Heart left ventricle (tissue), 16 donors: ENCODE results near the gene MYO1C. TPM values are rescaled to one million over a fixed set of nuclear protein-coding genes. Genes with fewer than 3 reads are reported as not detected.
"Not testable (repeated sequence)": the region's sequence is repeated elsewhere in the genome, so short reads cannot be mapped to it uniquely, and the experiment has no call there.

Experiments used
- ATAC-seq, 4 donors: fragments of 200-7000 bp; cut with Tn5 transposase; one replicate each; pipeline ENCODE4 v1.9.1; 2020 to 2022; ENCODE audit warnings: moderate library complexity in 4 of 4, mild to moderate bottlenecking in 3 of 4, moderate number of reproducible peaks in 1 of 4
- DNase-seq, 5 donors: peaks; one replicate each; pipeline ENCODE4 v3.0.0-alpha.2; 2020
- H3K27ac ChIP-seq, 12 donors: fragments of 200-600 bp; sonication (generic) in 4 of 12; one replicate each; pipeline versions ENCODE4 v1.5.0 to v1.8.0; 2016 to 2022; ENCODE audit warnings: mild to moderate bottlenecking in 2 of 12
- H3K27me3 ChIP-seq, 9 donors: fragments of 200-600 bp; sonication (generic) in 2 of 9; one replicate each; pipeline versions ENCODE4 v1.5.1 to v1.8.0; 2016 to 2022; ENCODE audit warnings: mild to moderate bottlenecking in 3 of 9
- H3K36me3 ChIP-seq, 9 donors: fragments of 200-600 bp; sonication (generic) in 2 of 9; one replicate each; pipeline versions ENCODE4 v1.5.0 to v1.8.0; 2018 to 2022; ENCODE audit warnings: mild to moderate bottlenecking in 2 of 9
- H3K4me1 ChIP-seq, 12 donors: fragments of 200-600 bp; sonication (generic) in 4 of 12; one replicate each; pipeline versions ENCODE4 v1.5.0 to v1.8.0; 2016 to 2022; ENCODE audit warnings: mild to moderate bottlenecking in 3 of 12
- H3K4me3 ChIP-seq, 12 donors: fragments of 200-600 bp; sonication (generic) in 4 of 12; one replicate each; pipeline versions ENCODE4 v1.5.0 to v1.8.0; 2017 to 2022; ENCODE audit warnings: mild to moderate bottlenecking in 9 of 12, moderate library complexity in 4 of 12
- H3K9me3 ChIP-seq, 12 donors: fragments of 200-600 bp; sonication (generic) in 4 of 12; one replicate each; pipeline versions ENCODE4 v1.5.0 to v1.8.0; 2016 to 2022; ENCODE audit warnings: mild to moderate bottlenecking in 1 of 12
- CTCF ChIP-seq, 12 donors: fragments of 200-600 bp; sonication (generic) in 4 of 12; IDR thresholded peaks; one replicate each; pipeline versions ENCODE4 v1.5.0 to v1.8.0; 2018 to 2022; ENCODE audit warnings: antibody characterized with exemption in 12 of 12, mild to moderate bottlenecking in 5 of 12
- POLR2A ChIP-seq, 2 donors: fragments of 450-650 bp; IDR thresholded peaks; one replicate each; pipeline ENCODE4 v1.6.1; 2017; ENCODE audit warnings: antibody characterized with exemption in 2 of 2, mild to moderate bottlenecking in 2 of 2, moderate library complexity in 2 of 2
- WGBS, 4 donors: extraction: QIAGEN DNeasy Blood & Tissue Kit in 2 of 4; methylation state at CpG; one replicate each; pipeline versions ENCODE4 v1.1.5 to v1.1.7; 2013 to 2018; 5-methylcytosine and 5-hydroxymethylcytosine counted together
- intact Hi-C, 10 donors: fragments of 100-400 bp; cut with DNase I; formaldehyde crosslinking; loops; one replicate each; pipeline versions ENCODE4 v1.11.1 to v1.14.2; 2022
- polyA plus RNA-seq, 2 donors: library from polyadenylated mRNA; stranded (reverse); fragments of 200-250 nt; gene quantifications; one replicate each; pipeline ENCODE4 v1.2.3, GENCODE V29; 2013
- total RNA-seq, 9 donors: library from RNA; depleted of rRNA in 2 of 9; stranded (reverse); fragments of >200 nt in 2 of 9; fragmentation: NEBNext Ultra II Directional in 3 of 9; extraction: Animal tissue kit (Norgen Biotek cat#: 25700) in 3 of 9; gene quantifications; one replicate each; pipeline versions ENCODE4 v1.1.0 to v1.2.4, GENCODE V29; 2016 to 2023
- donor health status: ischemic (EF 13 %, LVEDD 7.1; RV severe dilation, severe dysfunction).
- donor health status: healthy with polysubstance abuse.
- donor health status: DM: no; HTN: yes; CAD: no.
- donor health status: DM: no; HTN: no; CAD: no.
- donor health status: ischemic (EF 25% LVEDD 6.9; RV normal size, moderate dysfunction).
- donor health status: ischemic (EF 25% LVEDD 5.7; RV mildly dilated, moderate dysfunction).
- donor health status: healthy.
- donor health status: DM: yes; HTN: yes; CAD: no.
- donor health status: ischemic (EF 35%, LVEDD 5.7; RV mildly dilated, moderate dysfunction).
- donor health status: nonischemic (EF 11% LVEDD 7.7; RV severe dilation, severe dysfunction).
- donor health status: DM: yes; HTN: yes; CAD: no.
- donor health status: PGD.
- donor health status: ischemic (EF 29% LVEDD 5.4; RV normal size, mild dysfunction).
- donor health status: nonischemic (EF 23%, LVEDD 6.1; RV moderate dilation, normal function).

Gene MYO1C
- total and polyA plus RNA-seq, 11 donors, result 89.6 to 259 (median 174) TPM

DNA sequence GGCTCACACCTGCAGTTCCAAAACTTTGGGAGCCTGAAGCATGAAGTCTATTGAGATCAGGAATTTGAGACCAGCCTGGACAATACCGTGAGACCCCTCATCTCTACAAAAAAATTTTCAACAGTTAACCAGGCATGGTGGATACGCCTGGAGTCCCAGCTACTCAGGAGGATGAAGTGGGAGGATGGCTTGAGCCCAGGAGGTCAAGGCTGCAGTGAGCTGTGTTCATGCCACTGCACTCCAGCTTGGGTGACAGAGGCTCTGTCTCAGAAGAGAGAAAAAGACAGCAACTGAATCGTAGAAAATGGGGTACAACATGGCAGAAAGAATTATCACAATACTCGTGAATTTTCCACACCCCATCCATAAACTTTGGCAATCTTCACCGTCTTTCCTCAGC lies 39.6 kb downstream of the MYO1C start:
- DNase-seq, result no peak
- TF ChIP-seq POLR2A (IDR thresholded peaks at IDR 0.05) (no peak), CTCF (IDR thresholded peaks at IDR 0.05) (no peak)
- Histone ChIP-seq H3K36me3 (peaks cover 0 to 30% (median 8%) of the 10 kb centered on the region in 9 donors), H3K27me3 (no peaks in the 10 kb centered on the region), H3K9me3 (no peaks in the 10 kb centered on the region), H3K4me3 (no peak overlapping the region), H3K27ac (peak overlapping the region in 1 of 12 donors; percentile 9), H3K4me1 (peaks cover 6 to 74% (median 54%) of the 10 kb centered on the region in 12 donors)
- WGBS, 4 donors, result 46 to 53% (median 46%) methylated on average over 5 of the region's 5 CpGs
- intact Hi-C loops, result loop anchor here in 7 of 10 donors (5.0 to 10.0 kb wide), 5 partner anchors 58 to 88 kb away; partner anchors contain the start of gene INPP5K (in 3 of the 7)
- ATAC-seq, result no peak

- not testable (repeated sequence) for H3K9me3 ChIP-seq, DNase-seq, H3K4me3 ChIP-seq, H3K27ac ChIP-seq, ATAC-seq, H3K27me3 ChIP-seq
- 93 to 97% (median 95%) methylated on average over 21 of the region's 21 CpGs for WGBS, 4 donors
- Histone ChIP-seq H3K36me3 (peaks cover 0 to 41% (median 8%) of the 10 kb centered on the region in 9 donors), H3K4me1 (peaks cover 6 to 91% (median 68%) of the 10 kb centered on the region in 12 donors)
- intact Hi-C loops, result loop anchor here in 7 of 10 donors (5.0 to 10.0 kb wide), 5 partner anchors 55 to 85 kb away; partner anchors contain the start of gene INPP5K (in 3 of the 7)
These were observed 42.2 kb downstream of the MYO1C start for GRCh38 chr17:1450261-1450660.

DNA sequence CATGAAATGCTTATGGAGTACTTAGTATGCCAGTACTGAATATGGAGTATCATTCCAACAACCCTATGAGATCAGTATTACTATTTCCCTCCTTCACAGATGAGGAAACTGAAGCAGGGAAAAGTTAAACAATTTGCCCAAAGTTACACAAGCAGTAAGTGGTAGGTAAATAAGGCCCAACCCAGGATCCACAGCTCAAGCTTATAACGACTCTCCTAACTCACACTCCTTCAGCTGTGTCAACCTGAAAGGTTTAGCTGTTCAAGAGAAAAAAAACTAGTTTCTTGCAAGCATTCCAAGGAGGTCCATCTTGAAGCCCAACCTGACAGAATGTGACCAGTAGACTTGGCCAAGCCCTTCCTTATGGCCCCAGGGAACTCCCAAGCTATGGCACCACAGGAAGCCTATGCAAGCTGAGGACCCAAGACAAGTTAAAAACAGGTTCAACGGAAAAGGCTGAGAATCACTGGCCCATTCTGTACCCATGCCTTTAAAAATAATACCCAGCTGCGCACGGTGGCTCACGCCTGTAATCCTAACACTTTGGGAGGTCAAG lies 43.0 kb downstream of the MYO1C start:
- no peak for DNase-seq
- intact Hi-C loops, result loop anchor here in 3 of 10 donors (5.0 kb wide), 2 partner anchors 47 to 77 kb away; partner anchors contain the start of gene YWHAE (in 2 of the 3)
- TF ChIP-seq POLR2A (IDR thresholded peaks at IDR 0.05) (no peak), CTCF (IDR thresholded peaks at IDR 0.05) (no peak)
- Histone ChIP-seq H3K36me3 (peaks cover 0 to 44% (median 8%) of the 10 kb centered on the region in 9 donors), H3K4me3 (no peak overlapping the region), H3K4me1 (peaks cover 1 to 86% (median 65%) of the 10 kb centered on the region in 12 donors), H3K9me3 (no peaks in the 10 kb centered on the region), H3K27me3 (no peaks in the 10 kb centered on the region), H3K27ac (no peak overlapping the region)
- ATAC-seq, result no peak
- WGBS, 4 donors, result 79 to 87% (median 83%) methylated on average over 5 of the region's 5 CpGs

DNA sequence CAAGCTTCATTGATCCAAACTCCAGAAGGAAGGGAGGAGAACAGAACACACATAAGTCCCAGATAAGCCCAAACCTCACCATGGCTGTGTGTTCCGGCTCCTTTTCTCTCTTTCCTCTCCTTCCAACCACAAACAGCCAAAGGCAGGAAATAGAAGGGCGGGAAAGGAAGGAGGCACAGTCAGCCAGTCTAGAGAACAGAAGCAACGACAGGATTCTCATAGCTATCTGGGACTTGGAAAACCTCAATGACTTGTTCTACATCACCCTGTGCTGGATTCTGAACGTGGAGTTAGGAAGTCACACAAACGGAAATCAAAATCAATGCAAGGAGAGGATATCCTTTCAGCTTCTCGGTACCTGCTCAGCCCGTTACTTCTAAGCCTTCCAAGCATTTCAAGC lies 45.4 kb downstream of the MYO1C start:
- peaks cover 0 to 34% (median 0%) of the 10 kb centered on the region in 9 donors for H3K36me3 ChIP-seq
- peak in 3 of 4 donors; percentile 32 to 73 (median 48) for ATAC-seq
- 35 to 54% (median 46%) methylated on average over 7 of the region's 7 CpGs for WGBS, 4 donors
- intact Hi-C loops, result loop anchor here in 3 of 10 donors (5.0 kb wide), 2 partner anchors 45 to 75 kb away; partner anchors contain the start of gene YWHAE (in 2 of the 3)
- H3K9me3 ChIP-seq, result no peaks in the 10 kb centered on the region
- H3K27ac ChIP-seq, result peak overlapping the region; percentile 27 to 89 (median 64)
- H3K4me1 ChIP-seq, result peaks cover 0 to 62% (median 42%) of the 10 kb centered on the region in 12 donors
- H3K27me3 ChIP-seq, result no peaks in the 10 kb centered on the region
- H3K4me3 ChIP-seq, result peak overlapping the region in 8 of 12 donors; percentile 2 to 27 (median 8)
- no peak for DNase-seq
- TF ChIP-seq POLR2A (IDR thresholded peaks at IDR 0.05), result no peak
- no peak for TF ChIP-seq CTCF (IDR thresholded peaks at IDR 0.05)
